WTC11 (cell line): ENCODE results near the gene NFATC1. TPM values are rescaled to one million over a fixed set of nuclear protein-coding genes. Genes with fewer than 3 reads are reported as not detected.
A peak's percentile ranks its signal among the peaks of the same experiment; 100 is the strongest.

Experiments used
- ATAC-seq: fragments of 200-7000 bp; cut with Tn5 transposase; 2 replicates; pipeline ENCODE4 v1.10.0; 2021; ENCODE audit warnings: mild to moderate bottlenecking, moderate library complexity
- CTCF ChIA-PET: fragments of 300-600 bp; sonication (Branson Sonifier 250); formaldehyde crosslinking; loops from one replicate; lab custom pipeline; 2021; ENCODE audit warnings: antibody characterized with exemption; lab: Charles Lee
- POLR2A ChIA-PET: fragments of 350-600 bp; sonication (Branson Sonifier 250); formaldehyde crosslinking; loops from one replicate; lab custom pipeline; 2021; ENCODE audit warnings: antibody characterized with exemption; lab: Charles Lee
- DNase-seq: peaks from one replicate; pipeline ENCODE4 v3.0.0; 2021; ENCODE audit warnings: low spot score
- H3K27ac Mint-ChIP-seq: 2 replicates; pipeline ENCODE4 v1.8.0; 2021; ENCODE audit warnings: mixed read lengths
- H3K27me3 Mint-ChIP-seq: 2 replicates; pipeline ENCODE4 v1.8.0; 2021; ENCODE audit warnings: low read depth, mild to moderate bottlenecking, moderate library complexity, mixed read lengths
- H3K36me3 Mint-ChIP-seq: 2 replicates; pipeline ENCODE4 v1.8.0; 2021; ENCODE audit warnings: mixed read lengths
- H3K4me1 Mint-ChIP-seq: 2 replicates; pipeline ENCODE4 v1.8.0; 2022; ENCODE audit warnings: mixed read lengths
- H3K4me3 Mint-ChIP-seq: 2 replicates; pipeline ENCODE4 v1.8.0; 2021; ENCODE audit warnings: mild to moderate bottlenecking, moderate library complexity, mixed read lengths
- H3K9me3 Mint-ChIP-seq: 2 replicates; pipeline ENCODE4 v1.8.0; 2021; ENCODE audit warnings: mixed read lengths
- HMGXB4 ChIP-seq: sonication (generic); formaldehyde crosslinking; IDR thresholded peaks from 2 replicates; pipeline ENCODE4 v1.8.1; 2023; ENCODE audit warnings: mild to moderate bottlenecking, moderate library complexity, missing genetic modification reagents
- PREB ChIP-seq: sonication (generic); formaldehyde crosslinking; IDR thresholded peaks from 2 replicates; pipeline ENCODE4 v1.8.1; 2022; ENCODE audit warnings: mild to moderate bottlenecking, missing genetic modification reagents, moderate library complexity, borderline replicate concordance
- RORB ChIP-seq: fragments of 250-450 bp; sonication (Bioruptor Pico); IDR thresholded peaks from 2 replicates; pipeline ENCODE4 v1.9.0; 2021; ENCODE audit warnings: mild to moderate bottlenecking
- SMAD4 ChIP-seq: sonication (generic); formaldehyde crosslinking; IDR thresholded peaks from 2 replicates; pipeline ENCODE4 v1.8.0; 2022; ENCODE audit warnings: mild to moderate bottlenecking, missing genetic modification reagents
- STAT6 ChIP-seq: sonication (generic); formaldehyde crosslinking; conservative IDR thresholded peaks from 2 replicates; pipeline ENCODE4 v1.8.1; 2023; ENCODE audit warnings: mild to moderate bottlenecking, low read depth, missing genetic modification reagents, moderate library complexity
- TP53 ChIP-seq: sonication (generic); formaldehyde crosslinking; IDR thresholded peaks from 2 replicates; pipeline ENCODE4 v1.8.1; 2023; ENCODE audit warnings: mild to moderate bottlenecking, missing genetic modification reagents
- USF1 ChIP-seq: sonication (generic); formaldehyde crosslinking; IDR thresholded peaks from 2 replicates; pipeline ENCODE4 v1.8.0; 2022; ENCODE audit warnings: mild to moderate bottlenecking, missing genetic modification reagents
- ZMAT4 ChIP-seq: fragments of 250-450 bp; sonication (Bioruptor Pico); IDR thresholded peaks from 2 replicates; pipeline ENCODE4 v1.9.0; 2021; ENCODE audit warnings: mild to moderate bottlenecking
- ZNF121 ChIP-seq: sonication (generic); formaldehyde crosslinking; IDR thresholded peaks from 2 replicates; pipeline ENCODE4 v1.8.0; 2023; ENCODE audit warnings: missing genetic modification reagents
- ZNF396 ChIP-seq: fragments of 250-450 bp; sonication (Bioruptor Pico); IDR thresholded peaks from 2 replicates; pipeline ENCODE4 v1.8.0; 2021; ENCODE audit warnings: mild to moderate bottlenecking, moderate library complexity, borderline replicate concordance
- ZNF532 ChIP-seq: fragments of 250-450 bp; sonication (Bioruptor Pico); IDR thresholded peaks from 2 replicates; pipeline ENCODE4 v1.9.0; 2021; ENCODE audit warnings: mild to moderate bottlenecking, borderline replicate concordance
- total RNA-seq: library from RNA; stranded (reverse); gene quantifications from 3 replicates; pipeline ENCODE4 v1.2.3, GENCODE V29; 2021

The NFATC1 gene
- total RNA-seq, 1 experiment from 2014 or later, result 20.2 TPM

GRCh38 chr18:79394534-79395307 lies 1.0 kb upstream of the NFATC1 start (continued):
- TF ChIP-seq ZNF396 (CRISPR knock-in tag), result no peak
- TF ChIP-seq, all 79 proteins: peak for 8

GRCh38 chr18:79395308-79395640 lies 456 bp upstream of the NFATC1 start:
- no peak overlapping the region for H3K27ac Mint-ChIP-seq
- no peak for ATAC-seq
- H3K9me3 Mint-ChIP-seq, result no peaks in the 10 kb centered on the region
- H3K4me1 Mint-ChIP-seq, result peaks cover 12% of the 10 kb centered on the region
- POLR2A ChIA-PET, result no interaction called here
- CTCF ChIA-PET, result interaction anchor here (1.3 kb wide), 1 partner anchor 15 kb away, joined by 4 read pairs; no protein-coding TSS in a partner anchor
- H3K4me3 Mint-ChIP-seq, result peak overlapping the region; percentile 63
- H3K36me3 Mint-ChIP-seq, result no peaks in the 10 kb centered on the region
- H3K27me3 Mint-ChIP-seq, result peaks cover 82% of the 10 kb centered on the region
- no peak for DNase-seq
- TF ChIP-seq RORB (CRISPR knock-in tag) (no peak), TP53 (CRISPR knock-in tag) (no peak), ZNF121 (CRISPR knock-in tag) (no peak), SMAD4 (CRISPR knock-in tag) (no peak), ZNF532 (CRISPR knock-in tag) (no peak), PREB (CRISPR knock-in tag) (no peak), ZMAT4 (CRISPR knock-in tag) (no peak), STAT6 (CRISPR knock-in tag) (no peak), USF1 (no peak), HMGXB4 (CRISPR knock-in tag) (no peak)
